Upper lobe of left lung (tissue), 6 donors: Measurements from ENCODE around the gene SLC17A2. TPM values are rescaled to one million over a fixed set of nuclear protein-coding genes. Genes with fewer than 3 reads are reported as not detected.

Source experiments
- ATAC-seq, 2 donors: fragments of 200-7000 bp; cut with Tn5 transposase; one replicate each; pipeline ENCODE4 v1.9.1; 2022; ENCODE audit warnings: mild to moderate bottlenecking in 2 of 2, moderate library complexity in 2 of 2; ENCODE audit not compliant: low FRiP score in 2 of 2
- DNase-seq, 2 donors: peaks; one replicate each; pipeline ENCODE4 v3.0.0-alpha.2; 2019 to 2020
- H3K27ac ChIP-seq, 4 donors: fragments of 200-600 bp; sonication (generic); one replicate each; pipeline ENCODE4 v1.5.1; 2016 to 2019
- H3K27me3 ChIP-seq, 4 donors: fragments of 200-600 bp; sonication (generic); one replicate each; pipeline ENCODE4 v1.5.1; 2017 to 2019
- H3K36me3 ChIP-seq, 4 donors: fragments of 200-600 bp; sonication (generic); one replicate each; pipeline ENCODE4 v1.5.1; 2016 to 2019
- H3K4me1 ChIP-seq, 4 donors: fragments of 200-600 bp; sonication (generic); one replicate each; pipeline ENCODE4 v1.5.1; 2018 to 2019
- H3K4me3 ChIP-seq, 4 donors: fragments of 200-600 bp; sonication (generic); one replicate each; pipeline ENCODE4 v1.5.1; 2017 to 2019; ENCODE audit warnings: mild to moderate bottlenecking in 2 of 4, moderate library complexity in 1 of 4
- H3K9me3 ChIP-seq, 4 donors: fragments of 200-600 bp; sonication (generic); one replicate each; pipeline ENCODE4 v1.5.1; 2018 to 2019
- CTCF ChIP-seq, 6 experiments: fragments of 450-650 bp in 4 of 6; fragments of 200-600 bp in 2 of 6; sonication (generic) in 2 of 6; IDR thresholded peaks; one replicate each; pipeline ENCODE4 v1.5.1; 2016 to 2019; ENCODE audit warnings: antibody characterized with exemption in 6 of 6
- EP300 ChIP-seq, 4 donors: sonication (generic); formaldehyde crosslinking; IDR thresholded peaks; one replicate each; pipeline ENCODE4 v1.5.1; 2017; ENCODE audit warnings: antibody characterized with exemption in 4 of 4, control low read depth in 2 of 4
- POLR2A ChIP-seq, 4 donors: fragments of 450-650 bp; IDR thresholded peaks; one replicate each; pipeline ENCODE4 v1.5.1; 2016 to 2017; ENCODE audit warnings: antibody characterized with exemption in 4 of 4, mild to moderate bottlenecking in 2 of 4
- POLR2AphosphoS5 ChIP-seq, 2 donors: sonication (generic); formaldehyde crosslinking; IDR thresholded peaks; one replicate each; pipeline ENCODE4 v1.5.1; 2017; ENCODE audit warnings: antibody characterized with exemption in 2 of 2
- WGBS, 2 donors: methylation state at CpG; one replicate each; pipeline ENCODE4 v1.1.5; 2017 to 2018; 5-methylcytosine and 5-hydroxymethylcytosine counted together
- total RNA-seq, 6 donors: library from RNA; depleted of rRNA in 4 of 6; stranded (reverse); fragments of >200 nt in 4 of 6; gene quantifications; one replicate each; pipeline versions ENCODE4 v1.1.0 to v1.2.1, GENCODE V29; 2016 to 2021
- donor health status: DM: no; HTN: no; CAD: no; lungs with moderate emphysema.
- donor health status: DM: no; HTN: yes; CAD: no; lungs with severe emphysema.

The SLC17A2 gene
- total RNA-seq, 6 donors from 2014 or later = not detected

GRCh38 chr6:25896252-25896651, 34.2 kb downstream of the SLC17A2 start:
- H3K4me3 ChIP-seq = no peak overlapping the region
- no peaks in the 10 kb centered on the region for H3K4me1 ChIP-seq
- H3K27ac ChIP-seq = no peak overlapping the region
- DNase-seq (no peak), ATAC-seq (no peak)
- no peaks in the 10 kb centered on the region for H3K27me3 ChIP-seq
- H3K36me3 ChIP-seq = no peaks in the 10 kb centered on the region
- 71 to 82% methylated on average over 3 of the region's 3 CpGs for WGBS, 2 donors
- TF ChIP-seq POLR2AphosphoS5 (IDR thresholded peaks at IDR 0.05) (no peak), EP300 (IDR thresholded peaks at IDR 0.05) (no peak), CTCF (IDR thresholded peaks at IDR 0.05) (no peak), POLR2A (IDR thresholded peaks at IDR 0.05) (no peak)
- H3K9me3 ChIP-seq = no peaks in the 10 kb centered on the region

- DNase-seq = no peak
- no peak overlapping the region for H3K27ac ChIP-seq
- H3K4me1 ChIP-seq = no peaks in the 10 kb centered on the region
- ATAC-seq = no peak
- H3K9me3 ChIP-seq = no peaks in the 10 kb centered on the region
- TF ChIP-seq CTCF (IDR thresholded peaks at IDR 0.05) (no peak), POLR2AphosphoS5 (IDR thresholded peaks at IDR 0.05) (no peak), POLR2A (IDR thresholded peaks at IDR 0.05) (no peak), EP300 (IDR thresholded peaks at IDR 0.05) (no peak)
- H3K27me3 ChIP-seq = no peaks in the 10 kb centered on the region
- no peak overlapping the region for H3K4me3 ChIP-seq
- WGBS, 2 donors = 70 to 71% methylated on average over 1 of the region's 1 CpG
- H3K36me3 ChIP-seq = no peaks in the 10 kb centered on the region
These were observed 34.7 kb downstream of the SLC17A2 start for GRCh38 chr6:25895771-25896170.

GRCh38 chr6:25893778-25894177, 36.7 kb downstream of the SLC17A2 start:
- no peaks in the 10 kb centered on the region for H3K4me1 ChIP-seq
- ATAC-seq = no peak
- WGBS, 2 donors = 87 to 89% methylated on average over 6 of the region's 6 CpGs

GRCh38 chr6:25892877-25893276, 37.6 kb downstream of the SLC17A2 start:
- Histone ChIP-seq H3K27me3 (no peaks in the 10 kb centered on the region), H3K27ac (no peak overlapping the region), H3K9me3 (no peaks in the 10 kb centered on the region), H3K36me3 (no peaks in the 10 kb centered on the region), H3K4me1 (no peaks in the 10 kb centered on the region), H3K4me3 (no peak overlapping the region)
- DNase-seq (no peak), ATAC-seq (no peak)
- TF ChIP-seq POLR2A (IDR thresholded peaks at IDR 0.05) = no peak
- TF ChIP-seq EP300 (IDR thresholded peaks at IDR 0.05) = no peak
- no peak for TF ChIP-seq POLR2AphosphoS5 (IDR thresholded peaks at IDR 0.05)
- no peak for TF ChIP-seq CTCF (IDR thresholded peaks at IDR 0.05)

More at GRCh38 chr6:25893778-25894177, 36.7 kb downstream of the SLC17A2 start:
- Histone ChIP-seq H3K36me3 (no peaks in the 10 kb centered on the region), H3K9me3 (no peaks in the 10 kb centered on the region), H3K4me3 (no peak overlapping the region), H3K27me3 (no peaks in the 10 kb centered on the region), H3K27ac (no peak overlapping the region)
- TF ChIP-seq POLR2AphosphoS5 (IDR thresholded peaks at IDR 0.05) = no peak
- no peak for TF ChIP-seq EP300 (IDR thresholded peaks at IDR 0.05)
- TF ChIP-seq POLR2A (IDR thresholded peaks at IDR 0.05) = no peak
- no peak for TF ChIP-seq CTCF (IDR thresholded peaks at IDR 0.05)
- no peak for DNase-seq
